ENCODE measurements around the gene SEC24C.
"Not testable (repeated sequence)": the region's sequence is repeated elsewhere in the genome, so short reads cannot be mapped to it uniquely, and the experiment has no call there.

The SEC24C gene

DNA sequence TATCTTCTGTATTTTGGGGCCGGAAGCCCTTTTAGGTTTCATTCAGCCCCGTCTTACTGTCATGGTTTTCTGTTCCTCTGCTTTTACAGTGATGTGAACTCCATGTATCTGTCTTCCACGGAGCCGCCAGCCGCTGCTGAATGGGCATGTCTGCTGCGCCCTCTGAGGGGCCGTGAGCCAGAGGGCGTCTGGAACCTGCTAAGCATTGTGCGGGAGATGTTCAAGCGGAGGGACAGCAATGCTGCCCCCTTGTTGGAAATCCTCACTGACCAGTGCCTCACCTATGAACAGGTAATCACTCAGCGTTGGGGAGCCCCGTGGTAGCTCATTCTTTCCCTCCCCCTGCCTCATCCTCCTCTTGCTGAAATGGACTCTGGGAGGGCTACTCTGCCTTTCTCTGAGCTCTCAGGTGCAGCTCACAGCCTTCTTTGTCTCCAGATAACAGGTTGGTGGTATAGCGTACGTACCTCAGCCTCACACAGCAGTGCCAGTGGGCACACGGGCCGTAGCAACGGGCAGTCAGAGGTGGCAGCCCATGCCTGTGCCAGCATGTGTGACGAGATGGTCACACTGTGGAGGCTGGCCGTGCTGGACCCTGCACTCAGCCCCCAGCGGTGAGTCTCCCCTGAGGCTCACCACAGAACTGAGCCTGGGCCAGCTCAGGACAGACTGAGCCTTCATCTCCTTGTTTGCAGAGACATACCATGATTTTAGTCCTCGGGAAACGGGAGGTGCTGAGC lies 46.9 kb downstream of the SEC24C start:
- Mint-ChIP-seq H3K27ac (no peak overlapping the region), H3K4me3 (no peak overlapping the region), H3K27me3 (ENCODE audit: low read depth) (no peaks in the 10 kb centered on the region), H3K4me1 (peaks cover 7% of the 10 kb centered on the region), H3K36me3 (ENCODE audit: low read depth) (peaks cover 46% of the 10 kb centered on the region), H3K9me3 (no peaks in the 10 kb centered on the region)
- TF ChIP-seq, protein P1, sequence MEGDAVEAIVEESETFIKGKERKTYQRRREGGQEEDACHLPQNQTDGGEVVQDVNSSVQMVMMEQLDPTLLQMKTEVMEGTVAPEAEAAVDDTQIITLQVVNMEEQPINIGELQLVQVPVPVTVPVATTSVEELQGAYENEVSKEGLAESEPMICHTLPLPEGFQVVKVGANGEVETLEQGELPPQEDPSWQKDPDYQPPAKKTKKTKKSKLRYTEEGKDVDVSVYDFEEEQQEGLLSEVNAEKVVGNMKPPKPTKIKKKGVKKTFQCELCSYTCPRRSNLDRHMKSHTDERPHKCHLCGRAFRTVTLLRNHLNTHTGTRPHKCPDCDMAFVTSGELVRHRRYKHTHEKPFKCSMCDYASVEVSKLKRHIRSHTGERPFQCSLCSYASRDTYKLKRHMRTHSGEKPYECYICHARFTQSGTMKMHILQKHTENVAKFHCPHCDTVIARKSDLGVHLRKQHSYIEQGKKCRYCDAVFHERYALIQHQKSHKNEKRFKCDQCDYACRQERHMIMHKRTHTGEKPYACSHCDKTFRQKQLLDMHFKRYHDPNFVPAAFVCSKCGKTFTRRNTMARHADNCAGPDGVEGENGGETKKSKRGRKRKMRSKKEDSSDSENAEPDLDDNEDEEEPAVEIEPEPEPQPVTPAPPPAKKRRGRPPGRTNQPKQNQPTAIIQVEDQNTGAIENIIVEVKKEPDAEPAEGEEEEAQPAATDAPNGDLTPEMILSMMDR (IDR thresholded peaks at IDR 0.05; ENCODE audit: unreplicated experiment in 3 of 3) = no peak

DNA sequence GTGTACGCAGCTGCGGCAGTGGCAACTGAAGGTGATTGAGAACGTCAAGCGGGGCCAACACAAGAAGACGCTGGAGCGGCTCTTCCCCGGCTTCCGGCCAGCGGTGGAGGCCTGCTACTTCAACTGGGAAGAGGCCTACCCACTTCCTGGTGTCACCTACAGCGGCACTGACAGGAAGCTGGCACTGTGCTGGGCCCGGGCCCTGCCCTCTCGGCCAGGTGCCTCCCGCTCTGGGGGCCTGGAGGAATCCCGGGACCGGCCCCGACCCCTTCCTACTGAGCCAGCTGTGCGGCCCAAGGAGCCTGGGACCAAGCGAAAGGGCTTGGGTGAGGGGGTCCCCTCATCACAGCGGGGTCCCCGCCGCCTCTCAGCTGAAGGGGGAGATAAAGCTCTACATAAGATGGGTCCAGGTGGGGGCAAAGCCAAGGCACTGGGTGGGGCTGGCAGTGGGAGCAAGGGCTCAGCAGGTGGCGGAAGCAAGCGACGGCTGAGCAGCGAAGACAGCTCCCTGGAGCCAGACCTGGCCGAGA lies 47.8 kb downstream of the SEC24C start:
- Mint-ChIP-seq H3K4me3 (no peak overlapping the region), H3K27ac (no peak overlapping the region), H3K9me3 (no peaks in the 10 kb centered on the region), H3K27me3 (ENCODE audit: low read depth) (no peaks in the 10 kb centered on the region), H3K36me3 (ENCODE audit: low read depth) (peaks cover 52% of the 10 kb centered on the region), H3K4me1 (no peaks in the 10 kb centered on the region)
- TF ChIP-seq, protein P1 (IDR thresholded peaks at IDR 0.05; ENCODE audit: unreplicated experiment in 3 of 3) = no peak

DNA sequence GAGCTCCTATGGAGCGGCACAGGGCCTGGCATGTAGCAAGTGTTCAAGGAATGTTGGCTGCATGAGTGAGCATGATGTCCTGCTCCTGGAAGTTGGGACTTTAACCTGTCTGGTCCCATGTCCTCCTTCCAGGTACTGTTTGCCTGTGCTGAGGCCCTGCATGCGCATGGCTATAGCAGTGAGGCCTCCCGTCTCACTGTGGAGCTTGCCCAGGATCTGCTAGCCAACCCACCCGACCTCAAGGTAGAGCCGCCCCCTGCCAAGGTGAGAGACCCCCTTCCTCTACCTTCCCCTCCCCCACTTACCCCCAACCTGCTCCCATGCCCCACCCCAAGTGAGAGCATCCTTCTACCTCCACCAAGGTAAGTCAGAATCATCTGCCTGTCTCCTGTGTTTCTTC lies 49.3 kb downstream of the SEC24C start:
- Mint-ChIP-seq H3K27ac (no peak overlapping the region), H3K4me1 (no peaks in the 10 kb centered on the region), H3K36me3 (ENCODE audit: low read depth) (peaks cover 60% of the 10 kb centered on the region), H3K4me3 (no peak overlapping the region), H3K27me3 (ENCODE audit: low read depth) (no peaks in the 10 kb centered on the region), H3K9me3 (no peaks in the 10 kb centered on the region)
- TF ChIP-seq, protein P1 (IDR thresholded peaks at IDR 0.05; ENCODE audit: unreplicated experiment in 3 of 3) = no peak

DNA sequence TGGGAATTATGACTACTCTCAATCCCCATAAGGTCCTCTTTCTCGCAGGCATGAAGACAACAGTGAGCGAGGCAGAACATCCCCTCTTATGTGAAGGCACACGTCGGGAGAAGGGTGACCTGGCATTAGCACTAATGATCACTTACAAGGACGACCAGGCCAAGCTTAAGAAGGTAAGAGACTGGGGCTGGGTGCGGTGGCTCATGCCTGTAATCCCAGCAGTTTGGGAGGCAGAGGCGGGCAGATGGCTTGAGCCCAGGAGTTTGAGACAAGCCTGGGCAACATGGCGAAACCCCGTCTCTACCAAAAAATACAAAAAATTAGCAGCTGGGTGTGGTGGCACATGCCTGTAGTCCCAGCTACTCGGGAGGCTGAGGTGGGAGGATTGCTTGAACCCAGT lies 51.3 kb downstream of the SEC24C start:
- H3K4me1 Mint-ChIP-seq; H3K27ac Mint-ChIP-seq; H3K27me3 Mint-ChIP-seq (ENCODE audit: low read depth); H3K9me3 Mint-ChIP-seq; H3K4me3 Mint-ChIP-seq: not testable (repeated sequence)
- peaks cover 61% of the 10 kb centered on the region for H3K36me3 Mint-ChIP-seq (ENCODE audit: low read depth)

DNA sequence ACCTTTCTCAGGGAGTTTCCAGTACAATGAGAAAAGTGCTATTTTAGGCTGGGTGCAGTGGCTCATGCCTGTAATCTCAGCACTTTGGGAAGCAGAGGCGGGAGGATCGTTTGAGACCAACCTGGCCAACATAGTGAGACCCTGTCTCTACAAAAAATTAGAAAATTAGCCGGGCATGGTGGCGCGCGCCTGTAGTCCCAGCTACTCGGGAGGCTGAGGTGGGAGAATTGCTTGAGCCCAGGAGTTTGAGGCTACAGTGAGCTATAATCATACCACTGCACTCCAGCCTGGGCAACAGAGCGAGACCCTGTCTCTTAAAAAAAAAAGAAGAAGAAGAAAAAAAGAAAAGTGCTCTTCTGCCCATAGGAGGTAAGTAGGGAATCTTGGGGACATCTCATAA lies 51.9 kb downstream of the SEC24C start:
- H3K27ac Mint-ChIP-seq; H3K9me3 Mint-ChIP-seq; H3K4me3 Mint-ChIP-seq; H3K4me1 Mint-ChIP-seq; H3K27me3 Mint-ChIP-seq (ENCODE audit: low read depth): not testable (repeated sequence)
- peaks cover 58% of the 10 kb centered on the region for H3K36me3 Mint-ChIP-seq (ENCODE audit: low read depth)

DNA sequence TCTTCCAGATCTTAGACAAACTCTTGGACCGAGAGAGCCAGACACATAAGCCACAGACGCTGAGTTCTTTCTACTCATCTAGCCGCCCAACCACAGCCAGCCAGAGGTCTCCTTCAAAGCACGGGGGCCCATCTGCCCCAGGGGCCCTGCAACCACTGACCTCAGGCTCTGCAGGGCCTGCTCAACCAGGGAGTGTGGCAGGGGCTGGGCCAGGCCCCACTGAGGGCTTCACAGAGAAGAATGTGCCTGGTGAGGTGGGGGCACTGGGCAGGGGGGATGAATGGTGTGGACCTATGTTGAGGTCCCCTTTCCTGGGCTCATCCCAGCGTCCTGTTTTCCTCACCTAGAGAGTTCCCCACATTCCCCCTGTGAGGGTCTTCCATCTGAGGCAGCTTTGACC lies 52.6 kb downstream of the SEC24C start:
- H3K4me3 Mint-ChIP-seq = no peak overlapping the region
- TF ChIP-seq, protein P1 (IDR thresholded peaks at IDR 0.05; ENCODE audit: unreplicated experiment in 3 of 3) = no peak
- peaks cover 51% of the 10 kb centered on the region for H3K36me3 Mint-ChIP-seq (ENCODE audit: low read depth)
- no peaks in the 10 kb centered on the region for H3K27me3 Mint-ChIP-seq (ENCODE audit: low read depth)
- no peaks in the 10 kb centered on the region for H3K4me1 Mint-ChIP-seq
- no peaks in the 10 kb centered on the region for H3K9me3 Mint-ChIP-seq
- no peak overlapping the region for H3K27ac Mint-ChIP-seq

Data from nephron (organoid).